Measurements from ENCODE around the gene TMCC3.

DNA sequence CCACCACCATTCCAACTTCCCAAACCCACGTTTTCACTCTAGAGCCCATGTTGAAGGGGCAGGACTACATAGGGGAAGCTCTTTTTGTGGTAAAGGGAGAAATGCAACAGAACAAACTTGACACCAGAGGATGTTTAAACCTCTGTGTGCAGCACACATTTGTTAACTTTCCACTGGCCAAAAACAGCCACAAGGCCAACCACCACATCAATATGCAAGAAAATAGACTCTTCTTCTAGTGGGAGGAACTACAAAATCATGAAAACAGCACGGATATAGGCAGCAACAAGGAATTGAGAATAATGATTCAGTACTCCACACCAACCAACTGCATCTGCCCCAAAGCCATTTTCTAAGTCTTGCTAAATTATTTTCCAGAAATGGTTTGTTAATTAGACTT, 124.4 kb downstream of the TMCC3 start:
- TF ChIP-seq, protein P1, sequence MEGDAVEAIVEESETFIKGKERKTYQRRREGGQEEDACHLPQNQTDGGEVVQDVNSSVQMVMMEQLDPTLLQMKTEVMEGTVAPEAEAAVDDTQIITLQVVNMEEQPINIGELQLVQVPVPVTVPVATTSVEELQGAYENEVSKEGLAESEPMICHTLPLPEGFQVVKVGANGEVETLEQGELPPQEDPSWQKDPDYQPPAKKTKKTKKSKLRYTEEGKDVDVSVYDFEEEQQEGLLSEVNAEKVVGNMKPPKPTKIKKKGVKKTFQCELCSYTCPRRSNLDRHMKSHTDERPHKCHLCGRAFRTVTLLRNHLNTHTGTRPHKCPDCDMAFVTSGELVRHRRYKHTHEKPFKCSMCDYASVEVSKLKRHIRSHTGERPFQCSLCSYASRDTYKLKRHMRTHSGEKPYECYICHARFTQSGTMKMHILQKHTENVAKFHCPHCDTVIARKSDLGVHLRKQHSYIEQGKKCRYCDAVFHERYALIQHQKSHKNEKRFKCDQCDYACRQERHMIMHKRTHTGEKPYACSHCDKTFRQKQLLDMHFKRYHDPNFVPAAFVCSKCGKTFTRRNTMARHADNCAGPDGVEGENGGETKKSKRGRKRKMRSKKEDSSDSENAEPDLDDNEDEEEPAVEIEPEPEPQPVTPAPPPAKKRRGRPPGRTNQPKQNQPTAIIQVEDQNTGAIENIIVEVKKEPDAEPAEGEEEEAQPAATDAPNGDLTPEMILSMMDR (IDR thresholded peaks at IDR 0.05; ENCODE audit: low read length), result no peak
- TF ChIP-seq EZH2 (IDR thresholded peaks at IDR 0.05; ENCODE audit: borderline replicate concordance, low read length), result no peak

Data from OCI-LY1 (cell line).